ENCODE data around the gene WRNIP1.
"Not testable (repeated sequence)": the region's sequence is repeated elsewhere in the genome, so short reads cannot be mapped to it uniquely, and the experiment has no call there.

WRNIP1 gene

DNA sequence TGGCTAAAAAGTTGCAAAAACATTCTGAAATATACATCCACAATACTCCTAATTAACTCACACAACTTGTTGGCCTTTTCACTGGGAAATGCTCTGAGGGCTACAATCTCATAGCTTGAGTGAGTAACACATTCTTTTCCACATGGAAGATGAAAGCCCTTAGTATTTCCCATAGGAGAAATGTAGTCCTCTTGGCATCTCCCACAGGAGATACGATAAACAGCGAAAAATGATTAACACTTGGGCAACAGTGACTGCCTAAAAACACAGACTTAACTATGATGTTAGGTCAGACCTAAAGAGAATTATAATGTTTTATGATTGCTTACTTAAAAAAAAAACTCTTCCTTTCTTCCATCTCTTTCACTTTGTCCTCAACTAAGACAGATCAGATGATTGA lies 23.4 kb upstream of the WRNIP1 start:
- DNase-seq (ENCODE audit: low spot score), result no peak

DNA sequence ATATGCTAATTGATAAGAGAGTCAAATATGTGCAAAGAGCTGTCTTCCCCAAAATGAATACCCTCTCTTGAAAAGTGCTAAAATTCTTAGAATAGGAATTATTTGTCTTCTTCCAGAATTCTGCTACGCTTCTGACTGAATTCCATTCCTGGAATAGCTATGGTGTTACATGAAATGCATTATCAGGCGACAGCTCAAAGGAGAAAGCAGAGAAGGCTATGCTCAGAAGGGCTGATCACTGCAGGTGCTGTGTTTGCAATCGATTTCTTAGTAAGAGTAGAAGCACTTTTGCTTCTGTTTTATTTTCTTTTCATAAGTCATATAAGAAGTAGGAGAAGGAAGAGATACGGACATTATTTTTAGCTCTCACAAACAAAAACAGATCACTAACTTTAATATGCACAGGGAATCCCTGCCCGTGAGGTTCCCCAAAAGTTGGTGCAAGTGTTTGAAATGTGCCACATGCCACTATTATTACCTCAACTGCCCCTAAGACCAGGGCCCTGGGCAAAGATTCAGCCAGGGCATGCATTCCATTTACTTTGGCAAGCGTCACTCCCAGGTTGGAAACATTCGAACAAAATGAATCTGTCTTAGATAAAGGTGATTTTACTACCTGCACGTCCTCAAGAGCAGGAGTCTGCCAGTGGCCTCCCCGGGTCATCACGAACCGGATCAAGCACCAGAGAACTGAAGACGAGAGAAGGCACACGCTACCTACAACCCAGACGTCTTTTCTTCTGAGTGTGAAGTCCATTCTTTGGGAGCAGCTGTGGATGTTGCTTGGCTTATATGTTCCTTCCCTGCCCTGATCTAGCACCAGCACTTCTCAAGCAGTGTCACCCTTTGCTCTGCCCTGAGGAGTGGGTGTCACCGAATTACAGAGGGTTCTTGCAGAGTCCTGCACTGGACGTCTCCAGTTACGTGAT lies 21.6 kb upstream of the WRNIP1 start:
- DNase-seq (ENCODE audit: low spot score), result no peak

DNA sequence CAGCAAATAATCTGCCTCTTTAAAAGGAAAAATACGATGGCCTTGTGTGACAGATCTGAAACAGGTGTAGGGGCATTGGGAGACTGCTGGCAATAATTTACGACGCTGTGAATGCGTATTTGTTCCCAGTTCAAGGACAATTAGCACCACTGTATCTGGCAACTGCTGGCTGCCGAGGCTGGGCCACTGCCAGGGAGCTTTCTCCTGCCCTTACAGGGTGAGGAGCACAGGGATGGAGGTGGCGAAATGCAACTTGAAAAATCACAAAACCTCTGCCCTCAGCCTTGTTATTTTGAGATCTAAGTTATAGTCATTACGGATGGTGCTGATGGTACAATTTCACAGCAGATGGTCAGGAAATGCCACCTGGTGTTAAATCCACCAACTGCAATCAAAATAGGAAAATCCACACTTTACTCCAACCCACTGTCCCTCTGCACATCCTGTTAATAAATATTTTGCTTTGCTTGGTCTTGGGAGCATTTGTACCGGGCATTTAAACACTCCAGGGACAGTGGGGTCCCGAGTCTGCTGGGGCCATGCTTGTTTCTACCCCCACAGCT lies 20.9 kb upstream of the WRNIP1 start:
- DNase-seq (ENCODE audit: low spot score), result peak; percentile 70

DNA sequence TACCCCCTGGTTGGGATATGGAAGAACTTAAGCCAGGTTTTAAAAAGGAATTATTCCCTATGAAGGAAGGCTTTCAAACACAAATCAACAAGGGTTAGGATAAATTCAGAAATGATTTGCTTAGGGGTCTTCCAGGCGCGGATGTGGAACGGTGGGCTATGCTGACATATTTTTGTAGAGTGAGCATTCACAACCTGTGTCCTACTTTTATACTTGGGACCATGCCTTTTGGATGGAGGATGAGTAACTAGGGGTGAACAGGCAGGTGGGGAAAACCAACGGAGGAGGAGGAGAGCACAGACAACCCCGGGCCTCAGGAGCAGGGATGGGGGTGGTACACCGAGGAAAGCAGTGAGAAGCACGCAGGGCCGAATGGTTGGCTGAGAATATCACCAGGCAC lies 20.4 kb upstream of the WRNIP1 start:
- no peak for DNase-seq (ENCODE audit: low spot score)

DNA sequence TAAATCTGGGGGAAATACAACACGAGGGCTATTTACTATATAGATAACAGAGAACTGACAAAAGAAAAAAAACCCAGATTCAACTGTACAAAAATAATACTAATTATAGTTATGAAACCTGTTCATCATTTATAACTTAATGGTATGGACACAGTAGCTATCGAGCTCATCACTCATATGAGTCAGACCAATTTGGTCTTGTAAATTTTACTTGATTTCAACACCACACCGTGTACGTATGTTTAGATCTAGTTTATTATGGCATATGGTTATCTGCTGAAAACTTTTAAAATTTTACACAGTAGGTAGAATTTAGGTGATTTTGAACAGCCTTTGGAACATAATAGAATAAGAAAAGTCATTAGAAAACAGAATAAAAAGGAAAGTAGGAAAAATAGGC lies 19.9 kb upstream of the WRNIP1 start:
- DNase-seq (ENCODE audit: low spot score), result no peak

DNA sequence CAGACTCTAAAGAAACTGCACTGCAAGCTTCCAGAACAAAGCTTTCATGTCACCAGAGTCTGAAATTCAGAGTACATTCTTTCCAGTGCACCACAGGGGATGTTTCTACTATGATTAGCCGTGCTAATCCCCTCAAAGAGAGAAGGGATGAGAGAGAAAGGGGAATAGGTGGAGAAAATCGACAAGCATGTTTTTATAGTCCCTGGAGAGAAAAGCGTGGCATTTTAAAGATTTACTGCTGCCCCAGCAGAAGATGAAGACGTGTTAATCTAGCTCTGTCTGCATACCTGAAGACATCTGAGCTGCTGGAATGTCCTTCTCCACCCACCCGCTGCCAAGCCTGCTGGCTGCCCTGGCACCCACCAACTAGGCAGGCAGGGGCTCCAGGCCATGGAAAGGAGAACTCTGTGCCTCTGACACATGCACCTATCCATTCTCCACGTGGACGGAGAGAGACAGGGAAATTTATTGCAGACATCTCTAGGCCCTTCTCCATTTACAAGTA lies 18.6 kb upstream of the WRNIP1 start:
- no peak for DNase-seq (ENCODE audit: low spot score)

DNA sequence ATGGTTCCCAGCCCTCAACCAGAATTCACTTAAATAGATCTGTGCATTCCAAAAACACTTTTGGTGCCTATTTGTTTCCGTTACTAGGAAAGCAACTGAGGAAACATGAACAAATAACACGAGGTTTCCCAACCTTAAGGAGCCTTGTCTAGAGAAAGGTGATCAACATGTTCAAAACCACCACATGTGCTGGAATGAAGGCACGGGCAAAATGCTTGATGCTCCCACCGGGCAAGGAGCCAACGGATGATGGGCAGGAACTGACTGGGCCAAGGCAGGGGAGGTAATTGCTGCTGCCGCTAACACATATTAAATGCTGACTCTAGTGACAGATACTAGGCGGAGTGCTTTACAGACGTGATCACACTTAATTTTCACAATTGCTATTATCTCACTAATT lies 17.0 kb upstream of the WRNIP1 start:
- no peak for DNase-seq (ENCODE audit: low spot score)

DNA sequence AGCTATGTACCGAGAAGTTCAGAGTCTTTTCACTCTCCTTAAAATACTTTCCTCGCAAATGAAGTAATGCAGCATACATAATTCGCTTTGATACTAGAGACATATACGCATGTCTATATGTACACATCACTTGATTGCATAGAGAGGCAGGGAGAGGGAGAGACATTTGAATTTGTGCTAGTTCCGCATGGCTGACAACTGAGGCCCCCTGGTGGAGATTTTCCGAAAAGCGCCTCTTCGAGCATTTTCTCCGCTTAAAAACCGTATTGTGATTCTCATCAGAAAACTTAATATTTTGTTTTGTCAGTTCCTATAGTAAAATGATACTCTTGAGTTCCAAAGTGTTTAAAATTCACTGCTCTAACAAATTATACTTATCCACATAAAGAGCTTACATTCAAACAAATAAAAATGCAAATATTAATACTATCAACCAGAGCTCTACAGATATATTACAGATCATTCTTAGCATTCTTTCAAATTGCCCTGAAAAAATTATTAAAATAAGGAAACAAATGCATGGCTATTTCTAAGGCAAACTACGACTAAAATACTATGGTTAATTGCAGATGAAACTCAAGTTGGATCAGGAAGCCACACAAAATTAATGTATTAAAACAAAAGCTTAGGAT lies 15.1 kb upstream of the WRNIP1 start:
- DNase-seq (ENCODE audit: low spot score), result peak; percentile 73

DNA sequence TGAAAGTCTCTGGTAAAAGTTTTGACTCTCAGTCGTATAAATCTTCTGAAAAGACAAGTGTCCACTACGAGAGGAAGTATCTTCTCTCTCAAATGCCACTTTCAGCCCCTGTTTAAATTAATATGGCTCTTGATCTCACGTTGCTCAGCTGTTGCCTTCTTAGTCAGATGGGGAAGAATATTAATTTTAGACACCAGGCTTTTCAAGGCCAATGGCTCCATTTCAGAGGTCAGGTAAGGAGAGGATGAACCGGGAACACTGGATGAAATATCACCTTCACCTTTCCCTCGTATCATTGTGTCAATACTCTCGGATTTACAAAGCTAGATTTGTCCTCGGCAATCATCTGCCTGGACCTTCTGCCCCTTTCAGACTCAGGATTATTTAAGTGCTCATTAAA lies 14.4 kb upstream of the WRNIP1 start, which contains the start of gene MYLK4:
TSS of gene MYLK4 (minus strand) at position 91 of the 400 bp plus-strand sequence. CDS start 1,628 bp downstream, outside the sequence.
- no peak for DNase-seq (ENCODE audit: low spot score)

DNA sequence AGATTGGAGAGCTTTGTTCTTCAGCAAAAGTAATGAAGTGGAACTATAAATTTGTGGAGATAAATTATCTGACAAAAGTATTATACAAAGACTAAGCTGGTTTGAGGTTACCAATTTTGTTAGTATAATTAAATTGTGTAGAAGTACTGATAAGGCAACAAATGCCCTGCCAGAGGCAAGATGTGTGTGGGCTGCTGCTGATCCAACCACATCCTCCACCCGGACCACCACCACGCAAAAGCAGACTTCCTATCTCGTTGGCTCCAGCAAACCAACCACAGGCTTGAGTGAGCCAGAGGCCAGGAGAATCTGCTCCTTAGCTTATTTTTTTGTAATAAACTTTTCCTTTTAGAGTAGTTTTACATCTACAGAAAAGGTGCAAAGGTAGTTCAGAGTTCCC lies 13.3 kb upstream of the WRNIP1 start:
- DNase-seq (ENCODE audit: low spot score), result no peak

DNA sequence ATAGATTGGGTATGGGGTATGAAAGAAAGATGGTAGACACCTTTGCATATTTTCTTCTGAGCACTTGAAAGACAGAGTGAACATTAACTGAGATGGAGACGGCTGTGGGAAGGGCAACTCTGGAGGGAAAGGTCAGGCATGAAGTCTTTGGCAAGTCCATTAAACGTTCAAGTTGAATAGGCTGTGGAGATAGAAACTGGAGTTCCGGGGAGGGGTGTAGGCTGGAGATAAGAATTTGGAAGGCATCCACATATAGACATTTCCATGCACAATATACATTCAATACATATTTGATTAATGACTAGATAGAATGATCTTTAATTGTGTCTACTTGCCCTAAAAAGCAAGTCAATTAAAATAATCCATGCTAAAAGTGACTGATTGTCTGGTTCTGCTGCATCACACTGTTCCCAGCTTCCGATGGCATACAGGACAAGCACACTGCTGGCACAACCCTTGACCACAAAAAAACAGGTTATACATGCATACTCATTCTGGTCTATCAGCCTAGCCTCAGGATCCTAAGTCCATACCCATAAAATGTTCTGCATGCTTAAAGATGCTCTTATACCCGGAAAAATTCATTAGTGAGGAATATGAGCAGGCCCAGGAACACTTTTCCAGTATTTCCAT lies 12.6 kb upstream of the WRNIP1 start:
- no peak for DNase-seq (ENCODE audit: low spot score)

DNA sequence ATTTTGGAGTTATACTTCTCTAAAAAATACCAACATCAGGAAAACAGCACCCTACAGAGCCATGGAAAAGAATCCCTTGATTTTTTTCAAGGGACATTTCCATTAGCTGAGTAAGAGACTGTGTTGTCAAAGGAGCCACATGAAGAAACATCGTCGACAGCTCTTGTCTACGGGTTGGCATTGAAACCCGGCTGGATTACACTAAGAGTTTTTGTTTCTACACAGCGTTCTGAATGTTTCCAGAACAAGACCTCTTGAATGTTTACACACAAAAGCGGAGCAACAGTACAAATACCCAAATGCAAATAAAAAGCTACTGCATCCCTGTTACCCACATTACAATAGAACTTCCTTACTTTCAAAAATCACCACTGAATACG lies 12.1 kb upstream of the WRNIP1 start:
- DNase-seq (ENCODE audit: low spot score), result peak; percentile 72

DNA sequence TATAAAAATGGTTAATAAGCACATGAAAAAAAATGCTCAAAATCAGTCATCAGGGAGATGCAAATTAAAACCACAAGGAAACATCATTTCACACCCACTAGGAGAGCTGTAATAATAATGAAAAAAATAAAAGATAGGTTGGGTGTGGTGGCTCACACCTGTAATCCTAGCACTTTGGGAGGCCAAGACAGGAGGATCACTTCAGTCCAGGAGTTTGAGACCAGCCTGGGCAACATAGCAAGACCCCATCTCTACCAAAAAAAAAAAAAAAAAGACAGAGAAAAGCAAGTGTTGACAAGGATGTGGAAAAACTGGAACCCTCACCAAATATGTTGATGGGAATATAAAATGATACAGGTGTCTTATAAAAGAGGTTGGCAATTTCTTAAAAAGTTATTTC lies 11.4 kb upstream of the WRNIP1 start:
- DNase-seq (ENCODE audit: low spot score), result no peak

DNA sequence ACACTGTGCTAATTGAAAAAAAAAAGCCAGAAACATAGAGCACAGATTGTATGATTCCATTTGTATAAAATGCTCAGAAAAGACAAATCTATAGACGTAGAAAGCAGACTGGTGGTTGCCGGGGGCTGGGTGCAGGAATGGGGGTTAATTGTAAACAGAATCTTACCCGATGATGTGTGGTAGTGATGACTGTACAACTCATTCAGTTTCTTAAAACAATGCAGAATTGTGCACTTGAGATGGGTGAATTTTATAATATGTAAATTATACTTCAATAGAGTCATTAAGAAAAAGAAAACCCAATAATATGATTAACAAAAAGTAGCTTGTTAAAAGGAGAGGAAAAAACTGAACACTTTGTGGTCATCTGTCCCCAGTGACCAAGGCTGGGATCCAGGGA lies 10.8 kb upstream of the WRNIP1 start:
- DNase-seq (ENCODE audit: low spot score), result no peak

DNA sequence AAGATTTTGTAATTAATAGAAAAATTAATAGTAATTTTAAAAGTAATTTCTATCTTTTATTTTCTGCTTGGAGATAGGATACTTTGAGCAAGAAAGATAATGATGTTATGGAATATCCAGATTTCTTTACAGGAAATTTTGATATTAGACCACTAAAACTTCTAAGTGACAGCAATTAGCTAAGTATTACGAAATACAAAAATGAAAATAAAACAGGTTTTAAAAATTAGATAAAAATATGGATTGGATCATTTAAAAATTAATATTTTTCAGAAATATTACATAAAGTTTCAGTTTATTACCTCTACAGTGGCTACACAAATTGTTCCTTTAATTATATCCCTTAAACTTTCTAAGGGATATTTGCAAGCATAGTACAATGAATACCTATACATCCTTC lies 10.3 kb upstream of the WRNIP1 start:
- no peak for DNase-seq (ENCODE audit: low spot score)

DNA sequence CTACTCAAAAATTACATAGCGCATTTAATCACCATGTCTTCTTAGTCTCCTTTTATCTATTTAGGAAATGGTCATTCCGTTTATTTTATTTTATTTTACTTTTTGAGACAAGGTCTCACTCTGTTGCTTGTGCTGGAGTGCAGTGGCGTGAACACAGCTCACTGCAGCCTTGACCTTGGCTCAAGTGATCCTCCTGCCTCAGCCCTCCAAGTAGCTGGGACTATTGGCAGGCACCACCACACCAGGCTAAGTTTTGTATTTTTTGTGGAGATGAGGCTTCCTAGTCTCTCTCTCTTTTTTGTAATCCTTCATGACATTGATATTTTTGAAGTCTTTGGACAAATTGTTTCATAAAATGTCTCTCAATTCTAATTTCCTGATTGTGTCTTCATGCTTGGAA lies 9.7 kb upstream of the WRNIP1 start:
- no peak for DNase-seq (ENCODE audit: low spot score)

DNA sequence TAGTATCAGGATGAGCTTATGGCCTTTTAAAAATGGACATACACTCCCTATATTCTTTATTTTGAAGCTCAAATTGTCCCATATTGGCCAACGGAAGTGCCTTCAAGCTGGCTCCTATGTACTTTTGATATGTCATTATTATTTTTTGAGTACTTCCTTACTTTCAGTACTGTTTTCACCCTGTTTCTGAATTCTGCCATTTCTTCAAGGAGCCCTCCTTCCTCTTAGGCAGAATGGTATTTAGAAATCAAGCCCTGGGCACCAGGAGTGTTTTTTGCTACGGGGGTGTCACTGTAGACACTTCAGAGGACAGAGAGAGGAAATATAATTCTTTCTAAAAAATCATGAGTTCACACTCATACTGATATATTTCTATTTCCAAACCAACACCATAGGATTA lies 9.0 kb upstream of the WRNIP1 start:
- no peak for DNase-seq (ENCODE audit: low spot score)

DNA sequence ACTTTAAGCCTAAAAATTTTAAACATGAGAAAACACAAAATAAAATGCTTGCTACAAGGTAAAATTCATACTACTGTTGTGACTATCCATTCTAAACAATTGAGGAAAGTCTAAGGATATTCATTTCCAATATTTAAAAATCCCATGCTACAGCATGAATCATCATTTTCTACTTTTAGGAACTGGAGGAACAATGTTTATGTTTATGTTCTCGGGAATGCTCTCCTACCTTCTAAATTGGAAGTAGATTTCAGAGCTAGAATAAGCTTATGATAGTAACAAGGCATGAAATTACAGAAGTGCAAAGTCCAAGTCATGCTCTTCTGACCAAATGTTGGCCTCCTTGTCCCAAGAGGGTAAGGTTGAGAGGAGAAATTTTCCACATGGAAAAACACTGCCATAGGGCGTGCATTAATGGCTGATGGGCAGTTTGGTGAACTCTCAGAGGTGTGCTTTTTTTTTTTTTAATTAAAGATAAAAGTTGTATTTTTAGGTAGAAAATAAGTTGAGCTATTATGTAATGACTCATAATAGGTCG lies 8.4 kb upstream of the WRNIP1 start:
- DNase-seq (ENCODE audit: low spot score), result no peak

DNA sequence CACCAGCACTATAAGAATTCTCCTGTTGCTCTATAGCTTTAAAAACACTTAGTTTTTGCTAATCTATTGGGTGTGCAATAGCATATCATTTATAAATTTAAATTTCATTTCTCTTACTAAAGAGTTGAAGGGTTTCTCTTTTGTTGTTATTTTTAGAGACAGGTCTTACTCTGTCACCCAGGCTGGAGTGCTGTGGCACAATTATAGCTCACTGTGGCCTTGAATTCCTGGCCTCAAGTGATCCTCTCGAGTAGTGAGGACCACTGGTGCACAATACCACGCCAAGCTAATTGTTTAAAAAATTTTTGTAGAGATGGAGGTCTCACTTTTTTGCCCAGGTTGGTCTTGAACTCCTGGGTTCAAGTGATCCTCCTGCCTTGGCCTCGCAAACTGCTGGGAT lies 6.2 kb upstream of the WRNIP1 start:
- DNase-seq (ENCODE audit: low spot score), result no peak

DNA sequence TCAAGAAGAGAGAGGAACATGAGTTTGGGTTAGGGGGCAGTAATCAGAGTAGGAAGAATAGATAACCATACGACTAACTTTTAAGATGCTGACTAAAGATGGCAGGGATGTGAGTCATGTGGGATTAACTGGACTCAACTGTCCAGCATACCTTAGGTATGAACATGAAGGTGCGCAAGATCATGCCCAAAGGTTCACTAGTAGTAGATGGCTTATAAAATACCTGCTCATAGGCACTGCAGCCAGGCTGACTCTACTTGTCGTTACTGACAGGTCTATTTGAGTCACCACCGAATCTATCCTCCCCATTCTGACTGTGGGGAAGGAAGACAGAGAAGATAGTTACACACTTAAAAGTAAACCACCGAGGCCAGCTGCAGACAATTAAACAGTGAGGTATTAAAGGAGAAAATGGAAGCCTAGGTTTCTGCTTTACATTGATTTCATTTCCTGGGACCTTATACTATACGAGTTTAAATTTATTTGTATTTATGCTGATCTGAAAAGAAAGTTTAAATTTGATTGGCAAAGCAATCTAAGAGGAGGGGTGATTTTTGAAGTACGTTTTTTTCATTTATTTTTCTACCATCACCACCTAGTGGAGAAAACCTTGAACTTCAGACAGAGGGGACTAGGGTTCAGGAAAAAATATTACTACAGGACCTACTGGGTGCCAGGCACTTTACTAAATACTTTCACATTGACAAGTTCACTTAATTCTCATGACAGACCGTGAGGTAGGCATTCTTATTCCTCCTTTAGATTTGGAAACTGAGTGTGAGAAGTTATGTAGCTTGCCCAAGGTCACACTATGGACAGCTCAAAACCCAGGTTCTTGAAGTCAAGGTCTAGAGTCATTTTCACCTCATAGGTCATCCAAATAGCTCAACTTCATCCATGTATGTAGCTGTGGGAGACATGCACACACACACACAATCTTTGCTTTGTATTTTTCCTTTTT lies 4.0 kb upstream of the WRNIP1 start:
- no peak for DNase-seq (ENCODE audit: low spot score)

DNA sequence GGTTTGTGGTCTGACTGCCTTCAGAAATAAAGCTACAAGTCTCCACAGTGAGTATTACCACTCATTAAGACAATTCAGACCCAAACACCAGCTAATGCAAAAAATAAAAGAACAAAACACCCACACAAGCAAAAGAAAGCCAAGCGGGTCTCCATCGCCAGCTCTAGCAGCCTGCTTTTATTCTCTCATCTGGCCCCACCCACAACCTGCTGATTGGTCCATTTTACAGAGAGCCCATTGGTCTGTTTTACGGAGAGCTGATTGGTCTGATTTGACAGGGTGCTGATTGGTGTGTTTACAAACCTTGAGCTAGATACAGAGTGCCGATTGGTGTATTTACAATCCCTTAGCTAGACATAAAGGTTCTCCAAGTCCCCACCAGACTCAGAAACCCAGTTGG lies 2.3 kb upstream of the WRNIP1 start:
- DNase-seq (ENCODE audit: low spot score), result not testable (repeated sequence)
